Mucosa of rectum (tissue), 2 donors: ENCODE data around the gene GPRC5A.

Source experiments
- H3K27ac ChIP-seq, 2 donors: one replicate each; pipeline ENCODE4 v1.7.0; 2013; ENCODE audit warnings: inconsistent platforms in 2 of 2, low read depth in 2 of 2, low read length in 2 of 2
- H3K27me3 ChIP-seq, 2 donors: one replicate each; pipeline ENCODE4 v1.7.0; 2013; ENCODE audit warnings: low read length in 2 of 2; ENCODE audit not compliant: control insufficient read depth in 2 of 2, insufficient read depth in 2 of 2
- H3K36me3 ChIP-seq, 2 donors: one replicate each; pipeline ENCODE4 v1.7.0; 2013; ENCODE audit warnings: low read length in 2 of 2; ENCODE audit not compliant: control insufficient read depth in 2 of 2, insufficient read depth in 2 of 2
- H3K4me1 ChIP-seq, 2 donors: one replicate each; pipeline ENCODE4 v1.7.0; 2013; ENCODE audit warnings: low read length in 2 of 2, mild to moderate bottlenecking in 1 of 2; ENCODE audit not compliant: control insufficient read depth in 2 of 2, insufficient read depth in 2 of 2
- H3K4me3 ChIP-seq, 2 donors: one replicate each; pipeline ENCODE4 v1.7.0; 2013; ENCODE audit warnings: low read length in 2 of 2
- H3K9ac ChIP-seq, 2 donors: one replicate each; pipeline ENCODE4 v1.7.0; 2013; ENCODE audit warnings: low read length in 2 of 2, low read depth in 1 of 2, mild to moderate bottlenecking in 1 of 2
- H3K9me3 ChIP-seq, 2 donors: one replicate each; pipeline ENCODE4 v1.7.0; 2013; ENCODE audit warnings: low read length in 2 of 2; ENCODE audit not compliant: control insufficient read depth in 2 of 2
- donor health status: healthy.
- donor health status: Normal muscosa, but diverticular disease.

GPRC5A gene

GRCh38 chr12:12883369-12884001 lies 7.9 kb upstream of the GPRC5A start:
- H3K4me1 ChIP-seq = peaks cover 14 to 54% of the 10 kb centered on the region in 2 donors
- H3K27ac ChIP-seq = peak overlapping the region; percentile 61 to 85

GRCh38 chr12:12885096-12885792 lies 6.1 kb upstream of the GPRC5A start:
- Histone ChIP-seq H3K27ac (no peak overlapping the region), H3K36me3 (no peaks in the 10 kb centered on the region), H3K9me3 (no peaks in the 10 kb centered on the region), H3K4me1 (peaks cover 13 to 47% of the 10 kb centered on the region in 2 donors), H3K27me3 (no peaks in the 10 kb centered on the region), H3K9ac (no peak overlapping the region), H3K4me3 (no peak overlapping the region)

More at GRCh38 chr12:12883369-12884001, 7.9 kb upstream of the GPRC5A start:
- peak overlapping the region in 1 of 2 donors; percentile 54 for H3K9ac ChIP-seq
- H3K9me3 ChIP-seq = no peaks in the 10 kb centered on the region
- H3K27me3 ChIP-seq = no peaks in the 10 kb centered on the region
- H3K36me3 ChIP-seq = no peaks in the 10 kb centered on the region
- no peak overlapping the region for H3K4me3 ChIP-seq

GRCh38 chr12:12887471-12887870 lies 3.9 kb upstream of the GPRC5A start:
- no peak overlapping the region for H3K4me3 ChIP-seq
- peaks cover 14 to 43% of the 10 kb centered on the region in 2 donors for H3K4me1 ChIP-seq
- H3K27ac ChIP-seq = peak overlapping the region in 1 of 2 donors; percentile 46
- H3K9ac ChIP-seq = no peak overlapping the region
- no peaks in the 10 kb centered on the region for H3K27me3 ChIP-seq
- H3K36me3 ChIP-seq = no peaks in the 10 kb centered on the region
- H3K9me3 ChIP-seq = no peaks in the 10 kb centered on the region

- peaks cover 12 to 45% of the 10 kb centered on the region in 2 donors for H3K4me1 ChIP-seq
- no peaks in the 10 kb centered on the region for H3K36me3 ChIP-seq
- H3K4me3 ChIP-seq = no peak overlapping the region
- H3K27me3 ChIP-seq = no peaks in the 10 kb centered on the region
- no peak overlapping the region for H3K9ac ChIP-seq
- no peaks in the 10 kb centered on the region for H3K9me3 ChIP-seq
- no peak overlapping the region for H3K27ac ChIP-seq
These were observed 1.7 kb upstream of the GPRC5A start for GRCh38 chr12:12889701-12890100.

GRCh38 chr12:12890543-12891079 lies 751 bp upstream of the GPRC5A start:
- H3K27ac ChIP-seq = peak overlapping the region; percentile 92 to 97
- peak overlapping the region; percentile 79 to 84 for H3K4me3 ChIP-seq
- H3K9me3 ChIP-seq = no peaks in the 10 kb centered on the region
- H3K27me3 ChIP-seq = no peaks in the 10 kb centered on the region
- peaks cover 12 to 40% of the 10 kb centered on the region in 2 donors for H3K4me1 ChIP-seq
- peak overlapping the region; percentile 88 to 90 for H3K9ac ChIP-seq
- no peaks in the 10 kb centered on the region for H3K36me3 ChIP-seq

- H3K9me3 ChIP-seq = no peaks in the 10 kb centered on the region
- H3K4me3 ChIP-seq = peak overlapping the region; percentile 79 to 84
- no peaks in the 10 kb centered on the region for H3K27me3 ChIP-seq
- H3K36me3 ChIP-seq = no peaks in the 10 kb centered on the region
- peak overlapping the region; percentile 92 to 97 for H3K27ac ChIP-seq
- H3K4me1 ChIP-seq = peaks cover 12 to 34% of the 10 kb centered on the region in 2 donors
- H3K9ac ChIP-seq = peak overlapping the region; percentile 88 to 90
These were observed 556 bp downstream of the GPRC5A start for GRCh38 chr12:12891881-12892355.

GRCh38 chr12:12892681-12893141 lies 1.3 kb downstream of the GPRC5A start:
- Histone ChIP-seq H3K9me3 (no peaks in the 10 kb centered on the region), H3K27ac (peak overlapping the region; percentile 92 to 97), H3K27me3 (no peaks in the 10 kb centered on the region), H3K9ac (peak overlapping the region; percentile 88 to 90), H3K36me3 (no peaks in the 10 kb centered on the region), H3K4me3 (peak overlapping the region; percentile 79 to 84), H3K4me1 (peaks cover 12 to 29% of the 10 kb centered on the region in 2 donors)

- Histone ChIP-seq H3K4me3 (peak overlapping the region; percentile 79 to 84), H3K36me3 (no peaks in the 10 kb centered on the region), H3K9ac (peak overlapping the region in 1 of 2 donors; percentile 88), H3K9me3 (no peaks in the 10 kb centered on the region), H3K4me1 (peaks cover 12 to 26% of the 10 kb centered on the region in 2 donors), H3K27ac (peak overlapping the region; percentile 92 to 97), H3K27me3 (no peaks in the 10 kb centered on the region)
These were observed 2.1 kb downstream of the GPRC5A start for GRCh38 chr12:12893438-12893837.

- no peaks in the 10 kb centered on the region for H3K27me3 ChIP-seq
- H3K36me3 ChIP-seq = no peaks in the 10 kb centered on the region
- H3K27ac ChIP-seq = peak overlapping the region in 1 of 2 donors; percentile 7
- no peaks in the 10 kb centered on the region for H3K9me3 ChIP-seq
- H3K4me3 ChIP-seq = no peak overlapping the region
- peaks cover 9 to 28% of the 10 kb centered on the region in 2 donors for H3K4me1 ChIP-seq
- H3K9ac ChIP-seq = no peak overlapping the region
These were observed 4.9 kb downstream of the GPRC5A start for GRCh38 chr12:12896260-12896659.

- no peaks in the 10 kb centered on the region for H3K27me3 ChIP-seq
- H3K4me3 ChIP-seq = no peak overlapping the region
- H3K4me1 ChIP-seq = peaks cover 14 to 38% of the 10 kb centered on the region in 2 donors
- H3K9ac ChIP-seq = no peak overlapping the region
- H3K9me3 ChIP-seq = no peaks in the 10 kb centered on the region
- H3K27ac ChIP-seq = no peak overlapping the region
- H3K36me3 ChIP-seq = no peaks in the 10 kb centered on the region
These were observed 5.9 kb downstream of the GPRC5A start for GRCh38 chr12:12897302-12897701.
